SU-DHL-6 (cell line): ENCODE measurements around the gene POLN.
"Not testable (repeated sequence)": the region's sequence is repeated elsewhere in the genome, so short reads cannot be mapped to it uniquely, and the experiment has no call there.

Source experiments
- H2AFZ ChIP-seq: fragments of 200-600 bp; sonication (generic); 2 replicates; pipeline ENCODE4 v1.6.1; 2014; ENCODE audit warnings: low read depth, mild to moderate bottlenecking, moderate library complexity, mixed read lengths, antibody characterized with exemption, low read length; ENCODE audit not compliant: severe bottlenecking
- H3F3A ChIP-seq: fragments of 200-600 bp; shearing (Covaris generic); 2 replicates; pipeline ENCODE4 v1.6.0; 2016; ENCODE audit warnings: antibody characterized with exemption, mild to moderate bottlenecking; ENCODE audit not compliant: insufficient read depth
- H3K27ac ChIP-seq: fragments of 200-600 bp; sonication (generic); 2 replicates; pipeline ENCODE4 v1.5.1; 2016; ENCODE audit warnings: low read depth, mild to moderate bottlenecking, low read length, moderate library complexity, mixed read lengths
- H3K27me3 ChIP-seq: fragments of 200-600 bp; sonication (generic), shearing (Covaris generic); 2 replicates; pipeline ENCODE4 v1.6.0; 2014; ENCODE audit warnings: mild to moderate bottlenecking, low read length
- H3K36me3 ChIP-seq: fragments of 200-600 bp; sonication (generic); 2 replicates; pipeline ENCODE4 v1.6.1; 2014; ENCODE audit warnings: mild to moderate bottlenecking, low read length, mixed read lengths
- H3K4me2 ChIP-seq: fragments of 300-600, 200-600 bp; shearing (Covaris generic), sonication (generic); 2 replicates; pipeline ENCODE4 v1.6.0; 2014; ENCODE audit warnings: low read length, low read depth, mild to moderate bottlenecking; ENCODE audit not compliant: poor library complexity, severe bottlenecking
- H3K4me3 ChIP-seq: fragments of 200-600 bp; sonication (generic); 2 replicates; pipeline ENCODE4 v1.5.1; 2014; ENCODE audit warnings: antibody characterized with exemption, low read length, mild to moderate bottlenecking, mixed read lengths; ENCODE audit not compliant: insufficient read depth, poor library complexity, severe bottlenecking
- H3K79me2 ChIP-seq: fragments of 200-600 bp; sonication (generic); 2 replicates; pipeline ENCODE4 v1.6.1; 2014; ENCODE audit warnings: mild to moderate bottlenecking, low read length, moderate library complexity; ENCODE audit not compliant: insufficient read depth
- H3K9ac ChIP-seq: fragments of 200-600 bp; sonication (generic); 2 replicates; pipeline ENCODE4 v1.7.0; 2014; ENCODE audit warnings: mild to moderate bottlenecking, low read length
- H3K9me2 ChIP-seq: fragments of 200-600 bp; sonication (generic); replicated peaks from 2 replicates; pipeline ENCODE4 v1.6.1; 2014; ENCODE audit warnings: low read length; ENCODE audit not compliant: insufficient read depth
- H3K9me3 ChIP-seq: fragments of 200-600 bp; sonication (generic); 2 replicates; pipeline ENCODE4 v1.6.1; 2014; ENCODE audit warnings: low read length, mixed read lengths; ENCODE audit not compliant: insufficient read depth
- H4K20me1 ChIP-seq: fragments of 200-600 bp; sonication (generic); 2 replicates; pipeline ENCODE4 v1.6.1; 2014; ENCODE audit warnings: low read depth, mild to moderate bottlenecking, antibody characterized with exemption, low read length, moderate library complexity, mixed read lengths
- EZH2phosphoT487 ChIP-seq: fragments of 200-600 bp; sonication (generic), shearing (Covaris generic); conservative IDR thresholded peaks from 2 replicates; pipeline ENCODE4 v1.6.1; 2018; ENCODE audit warnings: mild to moderate bottlenecking, antibody characterized with exemption, low read length, moderate library complexity, mixed read lengths
- TF ChIP-seq, protein P1 (sequence below): fragments of 200-600 bp; sonication (generic); IDR thresholded peaks from one replicate; pipeline ENCODE4 v1.5.1; 2017; ENCODE audit warnings: antibody characterized with exemption, mild to moderate bottlenecking, low read length, moderate library complexity; ENCODE audit not compliant: insufficient read depth, poor library complexity, severe bottlenecking

Gene POLN

DNA sequence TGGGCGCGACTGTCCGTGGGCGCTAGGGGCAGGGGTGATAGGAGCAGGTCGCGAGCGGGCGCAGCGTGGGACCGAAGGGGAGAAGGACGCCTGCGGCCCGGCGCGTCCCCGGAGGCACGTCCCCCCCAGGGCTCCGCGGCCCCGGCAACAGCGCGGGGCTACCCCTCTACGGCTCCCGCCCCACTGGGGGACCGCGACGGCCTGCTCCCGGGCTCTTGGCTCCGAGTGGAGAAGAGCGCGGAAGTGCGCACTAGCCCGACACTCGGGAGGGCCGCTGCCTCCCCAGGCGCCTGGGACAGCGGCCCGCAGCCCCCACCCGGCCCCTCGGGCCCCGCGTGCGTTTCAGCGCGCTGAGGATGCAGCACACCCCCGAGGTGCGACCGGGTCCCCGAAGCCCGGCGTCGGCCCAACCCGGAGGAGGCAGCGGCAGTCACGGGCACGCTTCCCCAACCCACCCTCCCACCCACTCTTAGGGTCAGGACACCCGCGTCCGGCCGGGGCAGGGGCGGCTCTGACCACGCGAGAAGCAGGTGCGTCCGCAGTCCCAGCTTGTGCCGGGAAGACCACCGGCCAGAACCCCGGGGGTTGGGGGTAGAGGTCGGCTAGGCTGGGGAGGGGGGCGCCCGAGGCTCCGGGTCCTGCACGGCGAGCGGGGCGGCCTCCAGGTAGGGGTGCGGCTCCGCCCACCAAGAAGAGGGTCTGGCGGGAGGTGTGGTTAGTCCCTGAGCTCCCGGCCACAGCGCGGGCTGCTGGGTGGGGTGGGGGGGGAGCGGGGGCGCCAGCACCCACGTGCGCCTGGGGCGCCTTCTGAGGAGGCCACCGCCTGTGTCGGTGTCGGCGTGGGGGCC is 201.3 kb downstream of the POLN start:
- no peak overlapping the region for H3K4me2 ChIP-seq
- H3K27ac ChIP-seq: no peak overlapping the region
- H3K27me3 ChIP-seq: no peaks in the 10 kb centered on the region
- no peaks in the 10 kb centered on the region for H3K9me2 ChIP-seq
- no peak overlapping the region for H3K9ac ChIP-seq
- no peaks in the 10 kb centered on the region for H3F3A ChIP-seq
- H3K9me3 ChIP-seq: no peaks in the 10 kb centered on the region
- TF ChIP-seq, protein P1, sequence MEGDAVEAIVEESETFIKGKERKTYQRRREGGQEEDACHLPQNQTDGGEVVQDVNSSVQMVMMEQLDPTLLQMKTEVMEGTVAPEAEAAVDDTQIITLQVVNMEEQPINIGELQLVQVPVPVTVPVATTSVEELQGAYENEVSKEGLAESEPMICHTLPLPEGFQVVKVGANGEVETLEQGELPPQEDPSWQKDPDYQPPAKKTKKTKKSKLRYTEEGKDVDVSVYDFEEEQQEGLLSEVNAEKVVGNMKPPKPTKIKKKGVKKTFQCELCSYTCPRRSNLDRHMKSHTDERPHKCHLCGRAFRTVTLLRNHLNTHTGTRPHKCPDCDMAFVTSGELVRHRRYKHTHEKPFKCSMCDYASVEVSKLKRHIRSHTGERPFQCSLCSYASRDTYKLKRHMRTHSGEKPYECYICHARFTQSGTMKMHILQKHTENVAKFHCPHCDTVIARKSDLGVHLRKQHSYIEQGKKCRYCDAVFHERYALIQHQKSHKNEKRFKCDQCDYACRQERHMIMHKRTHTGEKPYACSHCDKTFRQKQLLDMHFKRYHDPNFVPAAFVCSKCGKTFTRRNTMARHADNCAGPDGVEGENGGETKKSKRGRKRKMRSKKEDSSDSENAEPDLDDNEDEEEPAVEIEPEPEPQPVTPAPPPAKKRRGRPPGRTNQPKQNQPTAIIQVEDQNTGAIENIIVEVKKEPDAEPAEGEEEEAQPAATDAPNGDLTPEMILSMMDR: no peak
- no peak for TF ChIP-seq EZH2phosphoT487
- no peak overlapping the region for H3K4me3 ChIP-seq
- no peak overlapping the region for H2AFZ ChIP-seq
- no peaks in the 10 kb centered on the region for H3K36me3 ChIP-seq
- no peaks in the 10 kb centered on the region for H3K79me2 ChIP-seq
- no peaks in the 10 kb centered on the region; the same call in 1 of the 2 replicates for H4K20me1 ChIP-seq

DNA sequence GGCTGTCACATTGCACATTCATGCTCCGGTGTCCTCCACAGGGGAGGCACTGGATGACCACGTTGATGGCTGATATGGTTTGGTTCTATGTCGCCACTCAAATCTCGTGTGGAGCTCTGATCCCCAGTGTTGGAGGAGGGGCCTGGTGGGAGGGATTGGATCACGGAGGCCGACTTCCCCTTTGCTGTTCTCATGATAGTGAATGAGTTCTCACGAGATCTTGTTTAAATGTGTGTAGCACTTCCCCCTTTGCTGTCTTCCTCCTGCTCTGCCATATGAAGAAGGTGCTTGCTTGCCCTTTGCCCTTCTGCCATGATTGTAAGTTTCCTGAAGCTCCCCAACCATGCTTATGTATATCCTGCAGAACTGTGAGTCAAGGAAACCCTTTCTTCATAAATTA is 205.1 kb downstream of the POLN start:
- Histone ChIP-seq H3K79me2 (no peaks in the 10 kb centered on the region), H3K27ac (no peak overlapping the region), H3K9me2 (no peaks in the 10 kb centered on the region), H3K4me2 (no peak overlapping the region), H3F3A (no peaks in the 10 kb centered on the region), H3K4me3 (no peak overlapping the region), H3K36me3 (no peaks in the 10 kb centered on the region), H2AFZ (no peak overlapping the region), H3K9me3 (no peaks in the 10 kb centered on the region), H4K20me1 (no peaks in the 10 kb centered on the region), H3K9ac (no peak overlapping the region), H3K27me3 (no peaks in the 10 kb centered on the region)
- TF ChIP-seq, protein P1: no peak
- TF ChIP-seq EZH2phosphoT487: no peak

DNA sequence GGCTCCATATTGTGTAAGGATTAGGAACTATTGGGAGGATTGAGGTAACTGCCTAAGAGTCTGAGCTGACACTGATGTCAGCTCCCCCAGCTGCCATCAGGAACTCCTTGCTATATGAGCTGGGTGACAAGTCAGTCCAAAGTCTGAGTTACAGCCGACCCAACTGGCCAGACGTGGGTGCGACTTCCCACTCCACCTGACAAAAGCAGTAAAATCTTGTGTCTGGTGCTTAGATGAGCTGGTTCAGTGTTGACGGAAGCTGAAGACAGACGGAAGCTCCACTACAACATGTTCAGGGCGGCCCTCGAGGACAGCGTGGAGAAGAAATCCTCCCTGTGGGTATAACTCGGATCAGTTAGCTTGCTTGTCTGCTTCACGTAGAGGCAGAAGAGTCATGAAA is 205.6 kb downstream of the POLN start:
- no peaks in the 10 kb centered on the region for H4K20me1 ChIP-seq
- no peaks in the 10 kb centered on the region for H3K9me2 ChIP-seq
- no peak overlapping the region for H3K4me2 ChIP-seq
- H3K9ac ChIP-seq: no peak overlapping the region
- no peak overlapping the region for H3K4me3 ChIP-seq
- no peaks in the 10 kb centered on the region for H3K9me3 ChIP-seq
- no peaks in the 10 kb centered on the region for H3K79me2 ChIP-seq
- TF ChIP-seq EZH2phosphoT487: no peak
- TF ChIP-seq, protein P1: no peak
- no peaks in the 10 kb centered on the region for H3K36me3 ChIP-seq
- no peaks in the 10 kb centered on the region for H3F3A ChIP-seq
- H2AFZ ChIP-seq: no peak overlapping the region
- no peak overlapping the region for H3K27ac ChIP-seq
- no peaks in the 10 kb centered on the region for H3K27me3 ChIP-seq

DNA sequence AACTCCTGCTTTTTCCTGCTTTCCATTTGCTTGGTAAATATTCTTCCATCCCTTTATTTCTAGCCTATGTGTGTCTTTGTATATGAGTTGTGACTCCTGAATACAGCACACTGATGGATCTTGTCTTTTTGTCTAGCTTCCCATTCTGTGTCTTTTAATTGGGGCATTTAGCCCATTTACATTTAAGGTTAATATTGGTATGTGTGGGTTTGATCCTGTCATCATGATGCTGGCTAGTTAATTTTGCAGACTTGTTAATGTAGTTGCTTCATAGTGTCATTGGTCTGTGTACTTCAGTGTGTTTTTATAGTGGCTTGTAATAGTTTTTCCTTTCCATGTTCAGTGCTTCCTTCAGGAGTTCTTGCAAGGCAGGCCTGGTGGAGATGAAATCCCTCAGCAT is 210.8 kb downstream of the POLN start:
- H3K36me3 ChIP-seq, H3K9me2 ChIP-seq, H3F3A ChIP-seq, H3K9me3 ChIP-seq, H3K4me3 ChIP-seq, H3K79me2 ChIP-seq, H3K4me2 ChIP-seq, H3K9ac ChIP-seq, H3K27ac ChIP-seq, H3K27me3 ChIP-seq, H4K20me1 ChIP-seq, H2AFZ ChIP-seq: not testable (repeated sequence)

DNA sequence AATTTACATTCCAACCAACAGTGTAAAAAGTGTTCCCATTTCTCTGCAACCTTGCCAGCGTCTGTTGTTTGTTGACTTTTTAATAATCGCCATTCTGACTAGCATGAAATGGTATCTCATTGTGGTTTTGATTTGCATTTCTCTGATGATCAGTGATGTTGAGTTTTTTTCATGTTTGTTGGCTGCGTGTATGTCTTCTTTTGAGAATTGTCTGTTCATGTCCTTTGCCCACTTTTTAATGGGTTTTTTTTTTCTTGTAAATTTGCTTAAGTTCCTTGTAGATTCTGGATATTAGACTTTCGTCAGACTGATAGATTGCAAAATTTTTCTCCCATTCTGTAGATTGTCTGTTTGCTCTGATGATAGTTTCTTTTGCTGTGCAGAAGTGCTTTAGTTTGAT is 214.8 kb downstream of the POLN start:
- not testable (repeated sequence) for H4K20me1 ChIP-seq, H3K9ac ChIP-seq, H3K27ac ChIP-seq, H3K36me3 ChIP-seq, H2AFZ ChIP-seq, H3K4me2 ChIP-seq, H3K79me2 ChIP-seq, H3K27me3 ChIP-seq, H3K9me3 ChIP-seq, H3F3A ChIP-seq, H3K9me2 ChIP-seq, H3K4me3 ChIP-seq
